Hepatocyte (in vitro differentiated cells): ENCODE measurements around the gene CCDC86. TPM values are rescaled to one million over a fixed set of nuclear protein-coding genes. Genes with fewer than 3 reads are reported as not detected.

Experiments used
- DNase-seq: peaks from one replicate; pipeline ENCODE4 v3.0.0-alpha.2; 2016; ENCODE audit warnings: low spot score
- H2AFZ ChIP-seq: fragments of 200-600 bp; sonication (generic); 2 replicates; pipeline ENCODE4 v1.6.0; 2016; ENCODE audit warnings: antibody characterized with exemption, mild to moderate bottlenecking
- H3K27ac ChIP-seq: fragments of 200-600 bp; sonication (generic); 2 replicates; pipeline ENCODE4 v1.5.1; 2016; ENCODE audit warnings: mild to moderate bottlenecking
- H3K27me3 ChIP-seq: fragments of 200-600 bp; sonication (generic); 2 replicates; pipeline ENCODE4 v1.6.1; 2016
- H3K36me3 ChIP-seq: fragments of 200-600 bp; sonication (generic); replicated peaks from 2 replicates; pipeline ENCODE4 v1.5.1; 2016; ENCODE audit warnings: low read depth; ENCODE audit not compliant: insufficient read depth
- H3K4me1 ChIP-seq: fragments of 200-600 bp; sonication (generic); 2 replicates; pipeline ENCODE4 v1.5.1; 2016; ENCODE audit warnings: mild to moderate bottlenecking, moderate library complexity; ENCODE audit not compliant: insufficient read depth
- H3K4me2 ChIP-seq: fragments of 200-600 bp; sonication (generic); 2 replicates; pipeline ENCODE4 v1.6.0; 2016
- H3K4me3 ChIP-seq: fragments of 200-600 bp; sonication (generic); 2 replicates; pipeline ENCODE4 v1.5.1; 2016; ENCODE audit warnings: mild to moderate bottlenecking
- H3K79me2 ChIP-seq: fragments of 200-600 bp; sonication (generic); 2 replicates; pipeline ENCODE4 v1.6.0; 2017; ENCODE audit warnings: mild to moderate bottlenecking
- H3K9me2 ChIP-seq: fragments of 200-600 bp; sonication (generic); replicated peaks from 2 replicates; pipeline ENCODE4 v1.6.0; 2017; ENCODE audit warnings: mild to moderate bottlenecking; ENCODE audit not compliant: insufficient read depth
- H3K9me3 ChIP-seq: fragments of 200-600 bp; sonication (generic); 2 replicates; pipeline ENCODE4 v1.5.1; 2016; ENCODE audit warnings: low read depth, mild to moderate bottlenecking
- H4K20me1 ChIP-seq: fragments of 200-600 bp; sonication (generic); 2 replicates; pipeline ENCODE4 v1.6.0; 2016; ENCODE audit warnings: mild to moderate bottlenecking; ENCODE audit not compliant: insufficient read depth, poor library complexity, severe bottlenecking
- CTCF ChIP-seq: fragments of 200-600 bp; sonication (generic); IDR thresholded peaks from 2 replicates; pipeline ENCODE4 v1.5.1; 2016; ENCODE audit warnings: antibody characterized with exemption, mild to moderate bottlenecking; ENCODE audit not compliant: poor library complexity
- EZH2 ChIP-seq: fragments of 200-600 bp; sonication (generic); IDR thresholded peaks from 2 replicates; pipeline ENCODE4 v1.6.1; 2016; ENCODE audit warnings: antibody characterized with exemption, mild to moderate bottlenecking, borderline replicate concordance
- EZH2phosphoT487 ChIP-seq: fragments of 200-600 bp; sonication (generic); IDR thresholded peaks from one replicate; pipeline ENCODE4 v1.6.1; 2018; ENCODE audit warnings: antibody characterized with exemption, mild to moderate bottlenecking, low read depth, moderate library complexity; ENCODE audit not compliant: unreplicated experiment, severe bottlenecking
- WGBS: methylation state at CpG from one replicate; pipeline ENCODE4 v1.1.6; 2016; ENCODE audit warnings: low lambda C conversion rate; ENCODE audit errors: missing lambda C conversion rate; 5-methylcytosine and 5-hydroxymethylcytosine counted together
- polyA plus RNA-seq: library from polyadenylated mRNA; unstranded; fragments of >200 nt; fragmentation: Nextera tagmentation; extraction: Ambion mirVana; gene quantifications from 2 replicates; pipeline ENCODE4 v1.2.1, GENCODE V29; 2016
- total RNA-seq: library from RNA; depleted of rRNA; stranded (reverse); fragments of >200 nt; gene quantifications from 2 replicates; pipeline ENCODE4 v1.2.3, GENCODE V29; 2014

CCDC86 gene
- total and polyA plus RNA-seq, 2 experiments from 2014 or later, result 9.1 to 25.3 TPM

GRCh38 chr11:60825118-60825517 lies 16.8 kb upstream of the CCDC86 start:
- Histone ChIP-seq H2AFZ (no peak overlapping the region), H3K9me3 (no peaks in the 10 kb centered on the region), H3K27ac (no peak overlapping the region), H3K9me2 (no peaks in the 10 kb centered on the region), H4K20me1 (no peaks in the 10 kb centered on the region), H3K27me3 (no peaks in the 10 kb centered on the region), H3K4me2 (no peak overlapping the region), H3K36me3 (no peaks in the 10 kb centered on the region), H3K79me2 (no peaks in the 10 kb centered on the region), H3K4me1 (no peaks in the 10 kb centered on the region), H3K4me3 (no peak overlapping the region)
- TF ChIP-seq CTCF (no peak), EZH2phosphoT487 (no peak), EZH2 (no peak)
- WGBS, result 93% methylated on average over 5 of the region's 5 CpGs
- no peak for DNase-seq

- H3K4me1 ChIP-seq, result no peaks in the 10 kb centered on the region
- H3K36me3 ChIP-seq, result no peaks in the 10 kb centered on the region
- no peaks in the 10 kb centered on the region for H3K9me3 ChIP-seq
- no peak overlapping the region for H2AFZ ChIP-seq
- H4K20me1 ChIP-seq, result no peaks in the 10 kb centered on the region
- H3K27ac ChIP-seq, result no peak overlapping the region
- no peak overlapping the region for H3K4me3 ChIP-seq
- no peak overlapping the region for H3K4me2 ChIP-seq
- no peaks in the 10 kb centered on the region for H3K79me2 ChIP-seq
- DNase-seq, result no peak
- no peak for TF ChIP-seq EZH2
- TF ChIP-seq EZH2phosphoT487, result no peak
- no peak for TF ChIP-seq CTCF
- H3K9me2 ChIP-seq, result no peaks in the 10 kb centered on the region
- 84% methylated on average over 5 of the region's 6 CpGs for WGBS
- no peaks in the 10 kb centered on the region for H3K27me3 ChIP-seq
Observed at GRCh38 chr11:60825790-60826189, 16.1 kb upstream of the CCDC86 start.

- WGBS, result 50% methylated on average over 10 of the region's 10 CpGs
- Histone ChIP-seq H3K36me3 (no peaks in the 10 kb centered on the region), H3K27ac (no peak overlapping the region), H3K9me3 (no peaks in the 10 kb centered on the region), H4K20me1 (no peaks in the 10 kb centered on the region), H3K4me2 (peak overlapping the region; percentile 47), H3K27me3 (peaks cover 6% of the 10 kb centered on the region), H3K4me1 (no peaks in the 10 kb centered on the region), H3K9me2 (no peaks in the 10 kb centered on the region), H3K4me3 (no peak overlapping the region), H2AFZ (no peak overlapping the region), H3K79me2 (no peaks in the 10 kb centered on the region)
- no peak for DNase-seq
- TF ChIP-seq EZH2 (no peak), CTCF (no peak), EZH2phosphoT487 (no peak)
Observed at GRCh38 chr11:60830478-60831142, 11.3 kb upstream of the CCDC86 start.
